HepG2 (cell line): ENCODE results near the gene GPR155. TPM values are rescaled to one million over a fixed set of nuclear protein-coding genes. Genes with fewer than 3 reads are reported as not detected.

Source experiments
- CHCHD3 ChIP-seq: sonication (generic); formaldehyde crosslinking; IDR thresholded peaks from 2 replicates; pipeline ENCODE4 v1.8.0; 2022; ENCODE audit warnings: mild to moderate bottlenecking, missing genetic modification reagents, moderate library complexity
- ELF4 ChIP-seq: sonication (generic); formaldehyde crosslinking; IDR thresholded peaks from 2 replicates; pipeline ENCODE4 v1.5.0; 2020; ENCODE audit warnings: missing genetic modification reagents, mild to moderate bottlenecking, moderate library complexity, borderline replicate concordance
- HHEX ChIP-seq: IDR thresholded peaks from 2 replicates; pipeline ENCODE4 v1.6.1; 2016; ENCODE audit warnings: control low read depth
- HNRNPUL1 ChIP-seq: fragments of 200-400 bp; formaldehyde crosslinking; IDR thresholded peaks from 2 replicates; pipeline ENCODE4 v1.6.1; 2017; ENCODE audit warnings: low read depth, mild to moderate bottlenecking, low read length, moderate library complexity
- MAZ ChIP-seq, 2 experiments: sonication (generic) in 1 of 2; formaldehyde crosslinking in 1 of 2; IDR thresholded peaks; 2 replicates each; pipeline versions ENCODE4 v1.5.0 to v1.6.1; 2012 to 2020; ENCODE audit warnings: low read depth in 2 of 2, mild to moderate bottlenecking in 2 of 2, borderline replicate concordance in 1 of 2, improper control_type of control experiment in 1 of 2, low read length in 1 of 2, missing genetic modification reagents in 1 of 2, moderate library complexity in 1 of 2
- MBD4 ChIP-seq: IDR thresholded peaks from 2 replicates; pipeline ENCODE4 v1.6.1; 2012; ENCODE audit warnings: low read length, inconsistent platforms, borderline replicate concordance
- MEIS2 ChIP-seq: sonication (generic); formaldehyde crosslinking; IDR thresholded peaks from 2 replicates; pipeline ENCODE4 v1.9.0; 2021; ENCODE audit warnings: mild to moderate bottlenecking, missing genetic modification reagents
- MLLT10 ChIP-seq: sonication (generic); formaldehyde crosslinking; IDR thresholded peaks from 2 replicates; pipeline ENCODE4 v1.4.0; 2020; ENCODE audit warnings: missing genetic modification reagents
- MXI1 ChIP-seq: IDR thresholded peaks from 3 replicates; pipeline ENCODE4 v1.6.1; 2012; ENCODE audit warnings: low read depth, low read length, inconsistent platforms, borderline replicate concordance
- NCOA1 ChIP-seq: sonication (generic); formaldehyde crosslinking; IDR thresholded peaks from 2 replicates; pipeline ENCODE4 v1.9.0; 2021; ENCODE audit warnings: missing genetic modification reagents
- NFE2L2 ChIP-seq: fragments of 150-350 bp; IDR thresholded peaks from 2 replicates; pipeline ENCODE4 v1.6.1; 2014; ENCODE audit warnings: low read length
- SOX5 ChIP-seq: IDR thresholded peaks from 2 replicates; pipeline ENCODE4 v1.6.1; 2016; ENCODE audit warnings: borderline replicate concordance
- SP2 ChIP-seq: sonication (generic); formaldehyde crosslinking; IDR thresholded peaks from 2 replicates; pipeline ENCODE4 v1.5.1; 2020; ENCODE audit warnings: mild to moderate bottlenecking, missing genetic modification reagents
- SRF ChIP-seq: IDR thresholded peaks from 2 replicates; pipeline ENCODE4 v1.6.1; 2011; ENCODE audit warnings: mild to moderate bottlenecking, low read depth, low read length, moderate library complexity
- TGIF2 ChIP-seq: IDR thresholded peaks from 2 replicates; pipeline ENCODE4 v1.6.1; 2016; ENCODE audit warnings: control low read depth, missing compliant biosample characterization
- YEATS4 ChIP-seq: sonication (generic); formaldehyde crosslinking; IDR thresholded peaks from 2 replicates; pipeline ENCODE4 v1.4.0; 2020; ENCODE audit warnings: missing genetic modification reagents, borderline replicate concordance
- ZBTB42 ChIP-seq: sonication (generic); formaldehyde crosslinking; IDR thresholded peaks from 2 replicates; pipeline ENCODE4 v1.5.0; 2020; ENCODE audit warnings: mild to moderate bottlenecking, missing genetic modification reagents
- ZC3H13 ChIP-seq: sonication (generic); formaldehyde crosslinking; IDR thresholded peaks from 2 replicates; pipeline ENCODE4 v1.8.1; 2023; ENCODE audit warnings: mild to moderate bottlenecking, missing genetic modification reagents, moderate library complexity
- ZKSCAN8 ChIP-seq: IDR thresholded peaks from 2 replicates; pipeline ENCODE4 v1.6.1; 2016; ENCODE audit warnings: borderline replicate concordance, missing genetic modification reagents, missing compliant biosample characterization
- ZNF549 ChIP-seq: sonication (generic); formaldehyde crosslinking; IDR thresholded peaks from 2 replicates; pipeline ENCODE4 v1.5.0; 2020; ENCODE audit warnings: missing genetic modification reagents
- ZNF558 ChIP-seq: sonication (generic); formaldehyde crosslinking; IDR thresholded peaks from 2 replicates; pipeline ENCODE4 v1.9.0; 2022; ENCODE audit warnings: mild to moderate bottlenecking, missing genetic modification reagents, borderline replicate concordance
- ZNF570 ChIP-seq: sonication (generic); formaldehyde crosslinking; IDR thresholded peaks from 2 replicates; pipeline ENCODE4 v1.4.0; 2020; ENCODE audit warnings: mild to moderate bottlenecking, missing genetic modification reagents, borderline replicate concordance
- ZNF589 ChIP-seq: sonication (generic); formaldehyde crosslinking; conservative IDR thresholded peaks from 2 replicates; pipeline ENCODE4 v1.8.0; 2022; ENCODE audit warnings: mild to moderate bottlenecking, moderate library complexity, missing genetic modification reagents
- ZNF768 ChIP-seq: sonication (generic); formaldehyde crosslinking; IDR thresholded peaks from 2 replicates; pipeline ENCODE4 v1.4.0; 2020; ENCODE audit warnings: missing genetic modification reagents
- ZNF790 ChIP-seq: sonication (generic); formaldehyde crosslinking; IDR thresholded peaks from 2 replicates; pipeline ENCODE4 v1.8.0; 2022; ENCODE audit warnings: missing genetic modification reagents, mild to moderate bottlenecking, borderline replicate concordance
- ZNF878 ChIP-seq: sonication (generic); formaldehyde crosslinking; IDR thresholded peaks from 2 replicates; pipeline ENCODE4 v1.8.1; 2023; ENCODE audit warnings: mild to moderate bottlenecking, missing genetic modification reagents, moderate library complexity
- polyA plus RNA-seq, 8 experiments: library from polyadenylated mRNA; depleted of rRNA in 3 of 8; stranded (reverse) in 7 of 8; unstranded in 1 of 8; fragments of >200 nt; fragmentation: Illumina TruSeq in 4 of 8; extraction: Trizol in 4 of 8; gene quantifications; 2 replicates each; pipeline versions ENCODE4 v1.2.1 to v1.2.3, GENCODE V29; 2011 to 2016; ENCODE audit warnings: low read depth in 4 of 8, missing spikeins in 1 of 8, mixed read lengths in 1 of 8; ENCODE audit not compliant: insufficient read depth in 1 of 8
- total RNA-seq, 5 experiments: library from RNA; depleted of rRNA; stranded (reverse); fragments of >200 nt; fragmentation: Illumina TruSeq; extraction: Trizol; gene quantifications; 2 replicates each; pipeline ENCODE4 v1.2.3, GENCODE V29; 2016; ENCODE audit warnings: low read depth in 1 of 5
- TF ChIP-seq, protein P1 (sequence below): sonication (generic); formaldehyde crosslinking; IDR thresholded peaks from 2 replicates; pipeline ENCODE4 v1.4.0; 2020; ENCODE audit warnings: missing genetic modification reagents
- TF ChIP-seq, protein P2 (sequence below), 2 experiments: sonication (generic) in 1 of 2; formaldehyde crosslinking in 1 of 2; IDR thresholded peaks; 2 replicates each; pipeline versions ENCODE4 v1.4.0 to v1.6.1; 2018 to 2020; ENCODE audit warnings: missing genetic modification reagents in 2 of 2, borderline replicate concordance in 1 of 2, low read depth in 1 of 2, mild to moderate bottlenecking in 1 of 2, missing biosample characterization in 1 of 2
- TF ChIP-seq, protein P3 (sequence below): sonication (generic); formaldehyde crosslinking; IDR thresholded peaks from 2 replicates; pipeline ENCODE4 v1.4.0; 2020; ENCODE audit warnings: missing genetic modification reagents

The GPR155 gene
- total and polyA plus RNA-seq, 2 of the 13 experiments (the other 11 are each of a cell fraction or from before 2014, with no cell fraction given): 0.15 to 0.49 TPM

DNA sequence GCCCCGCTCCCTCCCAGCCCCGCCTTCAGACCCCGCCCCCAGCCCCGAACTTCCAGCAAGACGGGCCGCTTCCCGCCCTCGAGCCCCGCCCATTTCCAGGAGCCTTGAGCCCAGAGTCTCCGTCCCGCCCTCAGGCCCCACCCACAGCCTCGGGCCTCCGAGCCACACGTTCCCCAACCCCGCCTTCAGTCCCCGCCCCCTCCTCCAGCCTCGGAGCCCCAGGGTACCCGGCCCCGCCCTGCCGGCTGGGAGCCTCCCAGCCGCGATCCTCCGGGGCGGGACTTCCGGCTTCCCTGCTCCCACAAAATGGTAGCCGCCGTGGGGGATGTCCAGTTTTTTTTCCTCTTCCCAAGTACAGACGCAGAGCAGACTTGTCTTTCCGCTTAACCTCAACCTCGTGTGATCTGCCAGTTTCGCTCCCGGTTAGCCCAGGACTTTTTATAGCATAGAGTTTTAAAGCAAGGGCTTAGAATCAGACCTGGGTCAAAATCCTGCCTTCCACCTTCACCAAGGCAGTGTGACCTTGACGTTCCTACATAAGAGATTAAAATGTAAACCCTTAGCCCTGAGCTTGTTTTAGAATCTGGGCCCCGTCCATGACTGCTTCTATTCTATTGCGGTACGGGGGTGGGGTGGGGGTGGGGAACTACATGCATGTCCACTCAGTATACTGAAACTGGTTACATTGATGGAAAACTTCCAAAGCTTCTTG lies 435 bp upstream of the GPR155 start (continued):
- TF ChIP-seq ZNF790 (CRISPR knock-in tag) (0 out of 2 replicates have a peak, but pooled peaks have one; percentile 25), ZNF558 (CRISPR knock-in tag) (no peak), ZNF570 (CRISPR knock-in tag) (no peak), HNRNPUL1 (no peak), CHCHD3 (no peak), SOX5 (CRISPR knock-in tag) (no peak), MEIS2 (no peak), ZKSCAN8 (no peak), MXI1 (no peak), SRF (no peak), ELF4 (CRISPR knock-in tag) (0 out of 2 replicates have a peak, but pooled peaks have one; percentile 35), MAZ (IDR thresholded peaks at IDR 0.05; ENCODE audit: borderline replicate concordance, low read depth, low read length) (peak; percentile 68), MAZ (CRISPR knock-in tag; IDR thresholded peaks at IDR 0.05; ENCODE audit: low read depth) (no peak), MBD4 (no peak), HHEX (no peak), NFE2L2 (no peak), ZNF878 (no peak), ZNF549 (CRISPR knock-in tag) (no peak), ZC3H13 (CRISPR knock-in tag) (no peak), ZNF768 (no peak), NCOA1 (CRISPR knock-in tag) (no peak), ZBTB42 (CRISPR knock-in tag) (no peak), MLLT10 (CRISPR knock-in tag) (no peak), SP2 (CRISPR knock-in tag) (peak; percentile 79), TGIF2 (CRISPR knock-in tag) (0 out of 2 replicates have a peak, but pooled peaks have one; percentile 19), ZNF589 (CRISPR knock-in tag) (no peak), YEATS4 (CRISPR knock-in tag) (no peak)
- TF ChIP-seq, protein P1, sequence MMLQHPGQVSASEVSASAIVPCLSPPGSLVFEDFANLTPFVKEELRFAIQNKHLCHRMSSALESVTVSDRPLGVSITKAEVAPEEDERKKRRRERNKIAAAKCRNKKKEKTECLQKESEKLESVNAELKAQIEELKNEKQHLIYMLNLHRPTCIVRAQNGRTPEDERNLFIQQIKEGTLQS (CRISPR knock-in tag): no peak
- TF ChIP-seq, protein P2, sequence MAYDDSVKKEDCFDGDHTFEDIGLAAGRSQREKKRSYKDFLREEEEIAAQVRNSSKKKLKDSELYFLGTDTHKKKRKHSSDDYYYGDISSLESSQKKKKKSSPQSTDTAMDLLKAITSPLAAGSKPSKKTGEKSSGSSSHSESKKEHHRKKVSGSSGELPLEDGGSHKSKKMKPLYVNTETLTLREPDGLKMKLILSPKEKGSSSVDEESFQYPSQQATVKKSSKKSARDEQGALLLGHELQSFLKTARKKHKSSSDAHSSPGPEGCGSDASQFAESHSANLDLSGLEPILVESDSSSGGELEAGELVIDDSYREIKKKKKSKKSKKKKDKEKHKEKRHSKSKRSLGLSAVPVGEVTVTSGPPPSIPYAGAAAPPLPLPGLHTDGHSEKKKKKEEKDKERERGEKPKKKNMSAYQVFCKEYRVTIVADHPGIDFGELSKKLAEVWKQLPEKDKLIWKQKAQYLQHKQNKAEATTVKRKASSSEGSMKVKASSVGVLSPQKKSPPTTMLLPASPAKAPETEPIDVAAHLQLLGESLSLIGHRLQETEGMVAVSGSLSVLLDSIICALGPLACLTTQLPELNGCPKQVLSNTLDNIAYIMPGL (CRISPR knock-in tag; IDR thresholded peaks at IDR 0.05; ENCODE audit: borderline replicate concordance in 1 of 2, low read depth in 1 of 2): no peak
- TF ChIP-seq, protein P3, sequence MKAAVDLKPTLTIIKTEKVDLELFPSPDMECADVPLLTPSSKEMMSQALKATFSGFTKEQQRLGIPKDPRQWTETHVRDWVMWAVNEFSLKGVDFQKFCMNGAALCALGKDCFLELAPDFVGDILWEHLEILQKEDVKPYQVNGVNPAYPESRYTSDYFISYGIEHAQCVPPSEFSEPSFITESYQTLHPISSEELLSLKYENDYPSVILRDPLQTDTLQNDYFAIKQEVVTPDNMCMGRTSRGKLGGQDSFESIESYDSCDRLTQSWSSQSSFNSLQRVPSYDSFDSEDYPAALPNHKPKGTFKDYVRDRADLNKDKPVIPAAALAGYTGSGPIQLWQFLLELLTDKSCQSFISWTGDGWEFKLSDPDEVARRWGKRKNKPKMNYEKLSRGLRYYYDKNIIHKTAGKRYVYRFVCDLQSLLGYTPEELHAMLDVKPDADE (CRISPR knock-in tag): no peak
